Kasumi-1 (cell line): ENCODE results near the gene PRMT9.
A peak's percentile ranks its signal among the peaks of the same experiment; 100 is the strongest.

ENCODE experiments used
- DNase-seq, 2 experiments: peaks; one replicate each; lab custom pipeline; 2025; lab: John Stamatoyannopoulos, UW

PRMT9 gene

GRCh38 chr4:147678796-147679549 is 5.0 kb downstream of the PRMT9 start:
- no peak for DNase-seq

DNA sequence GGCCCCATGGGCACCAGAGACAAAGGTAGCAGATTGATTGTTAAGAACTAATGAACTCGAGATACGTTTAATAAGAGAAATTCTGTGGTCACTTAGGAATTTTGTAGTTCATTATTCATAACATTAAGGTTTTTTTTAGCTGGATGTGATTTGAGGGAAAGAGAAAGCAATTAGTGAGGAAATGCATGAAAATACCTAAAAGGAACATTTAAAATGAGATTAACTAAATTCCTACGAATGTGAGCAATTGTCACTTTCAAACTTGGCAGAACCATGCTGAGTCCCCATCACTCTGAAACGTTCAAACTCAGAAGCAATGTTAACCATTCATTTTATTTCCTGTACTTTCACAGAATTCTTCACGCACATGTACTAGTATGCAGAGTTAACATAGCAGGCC is 5.9 kb downstream of the PRMT9 start:
- DNase-seq, result no peak

GRCh38 chr4:147674496-147674895 is 9.5 kb downstream of the PRMT9 start:
- no peak for DNase-seq

DNA sequence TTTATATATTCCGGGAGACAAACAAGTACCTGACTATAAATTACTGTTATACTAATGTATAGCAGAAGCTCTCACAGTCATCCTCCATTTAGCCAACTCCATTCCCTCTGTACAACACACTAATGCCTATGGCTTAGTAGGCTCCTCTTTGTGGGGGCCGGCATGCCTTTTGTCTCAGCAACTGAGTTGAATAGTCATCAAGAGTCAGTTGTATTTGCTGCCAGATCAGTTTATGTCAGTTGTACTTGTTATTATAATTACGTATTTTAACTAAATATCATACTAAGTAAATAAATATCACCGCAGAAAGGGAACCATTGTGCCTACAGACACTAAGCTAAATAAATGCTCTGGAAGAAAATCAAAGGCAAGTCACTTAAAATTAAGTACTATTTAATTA is 9.9 kb downstream of the PRMT9 start:
- no peak for DNase-seq

GRCh38 chr4:147658501-147658900 is 25.5 kb downstream of the PRMT9 start:
- no peak for DNase-seq

GRCh38 chr4:147655639-147656038 is 28.3 kb downstream of the PRMT9 start:
- DNase-seq, result no peak

DNA sequence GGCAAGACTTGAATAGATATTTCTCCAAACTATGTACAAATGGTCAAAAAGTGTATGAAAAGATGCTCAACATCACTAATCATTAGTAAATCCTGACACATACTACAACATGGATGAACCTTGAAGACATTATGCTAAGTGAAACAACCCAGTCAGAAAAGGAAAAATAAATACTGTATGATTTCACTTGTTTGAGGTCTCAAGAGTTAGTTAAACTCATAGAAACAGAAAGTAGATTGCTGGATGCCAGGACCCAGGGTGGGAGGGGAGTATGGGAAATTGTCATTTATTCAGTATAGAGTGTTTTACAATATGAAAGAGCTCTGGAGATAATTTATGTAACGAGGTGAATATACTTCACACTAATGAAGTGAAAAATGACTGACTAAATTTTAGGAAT is 32.4 kb downstream of the PRMT9 start:
- DNase-seq, result no peak

DNA sequence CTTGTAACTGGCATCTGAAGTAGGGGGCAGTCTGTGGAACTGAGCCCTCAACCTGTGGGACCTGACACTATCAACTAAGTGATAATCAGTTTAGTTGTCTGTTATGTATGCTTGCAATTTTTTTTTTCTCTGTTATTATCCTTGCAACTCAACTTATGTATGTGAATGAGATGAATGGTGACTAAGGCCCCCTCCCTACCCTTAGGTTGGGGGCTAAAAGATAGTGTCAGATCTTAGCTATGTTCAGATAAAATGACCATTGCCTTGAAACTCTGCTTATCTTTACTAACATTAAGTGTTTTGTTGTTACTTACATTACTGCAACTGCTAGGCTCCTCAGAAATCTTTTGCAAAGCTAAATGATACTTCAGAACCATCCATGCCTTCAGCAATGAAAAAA is 35.3 kb downstream of the PRMT9 start:
- no peak for DNase-seq

DNA sequence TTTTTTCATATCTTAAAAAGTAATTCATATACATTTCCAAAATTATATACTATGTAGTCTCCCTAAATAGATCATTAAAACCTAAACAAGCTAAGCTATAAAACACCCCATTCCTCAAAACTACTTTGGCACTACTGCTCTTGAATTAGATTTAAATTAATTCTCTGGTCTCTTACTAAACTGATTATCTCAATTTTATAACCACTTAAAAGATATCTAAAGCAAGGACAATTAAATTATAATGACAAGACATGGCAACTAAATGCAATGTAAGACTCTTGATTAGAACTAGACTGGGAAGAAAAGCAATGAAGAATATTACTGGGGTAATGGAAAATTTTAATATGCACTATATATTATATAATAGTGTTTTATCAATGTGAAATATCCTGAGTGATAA is 38.9 kb downstream of the PRMT9 start:
- DNase-seq, result no peak

DNA sequence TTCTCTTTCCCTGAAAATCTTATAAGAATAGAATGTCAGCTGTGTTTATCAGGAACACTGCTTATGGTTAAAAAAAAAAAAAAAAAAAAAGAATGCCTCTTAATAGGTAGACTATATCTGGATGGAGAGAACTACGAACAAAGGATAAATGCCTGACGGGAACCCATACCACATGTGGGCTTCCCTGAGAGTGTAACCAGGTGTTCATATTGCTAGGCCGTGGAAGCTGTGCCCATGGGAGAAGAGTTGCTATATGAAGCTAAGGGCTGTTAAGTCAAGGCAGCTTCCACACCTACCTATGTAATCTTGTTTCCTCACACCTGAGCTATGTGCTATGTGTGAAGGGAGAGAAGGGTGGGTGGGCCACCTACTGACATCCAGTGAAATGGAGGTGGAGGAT is 39.5 kb downstream of the PRMT9 start:
- DNase-seq, result no peak

GRCh38 chr4:147643616-147644015 is 40.3 kb downstream of the PRMT9 start:
- no peak for DNase-seq

DNA sequence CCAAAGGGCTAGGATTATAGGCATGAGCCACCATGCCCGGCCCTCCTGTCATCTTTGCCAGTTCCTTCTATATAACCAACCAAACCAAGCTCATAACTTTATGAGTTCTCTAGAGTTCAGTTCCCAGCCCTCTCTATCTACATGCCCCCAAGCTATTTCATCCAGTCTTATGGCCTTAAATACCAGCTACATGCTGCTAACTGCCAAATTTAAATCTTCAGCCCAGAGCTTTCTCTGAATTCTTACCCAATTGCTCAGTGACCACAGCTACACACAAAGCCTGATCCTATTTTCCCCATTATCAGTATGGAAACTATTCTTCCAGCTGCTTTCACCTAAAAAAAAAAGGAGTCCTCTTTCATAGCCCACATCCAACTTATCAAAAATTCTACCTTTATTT is 43.6 kb downstream of the PRMT9 start:
- DNase-seq, result no peak

DNA sequence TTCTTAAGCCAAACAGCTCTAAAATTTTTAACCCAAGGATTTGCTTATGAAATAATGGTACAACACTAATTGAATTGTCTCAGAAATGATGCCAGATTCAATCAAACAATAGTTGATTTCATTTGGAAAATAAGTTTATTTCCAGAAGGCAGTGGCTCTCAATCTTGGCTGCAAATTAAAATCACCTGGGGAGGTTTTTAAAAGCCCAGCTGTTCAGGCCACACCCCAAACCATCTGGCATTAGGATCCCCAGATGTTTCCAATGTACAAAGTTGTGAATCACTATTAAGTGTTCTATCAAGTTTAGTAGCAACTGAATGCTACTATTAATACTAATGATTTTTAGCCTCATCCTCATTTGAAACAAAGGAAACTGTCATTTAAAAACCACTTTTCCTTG is 44.6 kb downstream of the PRMT9 start:
- DNase-seq, result no peak

DNA sequence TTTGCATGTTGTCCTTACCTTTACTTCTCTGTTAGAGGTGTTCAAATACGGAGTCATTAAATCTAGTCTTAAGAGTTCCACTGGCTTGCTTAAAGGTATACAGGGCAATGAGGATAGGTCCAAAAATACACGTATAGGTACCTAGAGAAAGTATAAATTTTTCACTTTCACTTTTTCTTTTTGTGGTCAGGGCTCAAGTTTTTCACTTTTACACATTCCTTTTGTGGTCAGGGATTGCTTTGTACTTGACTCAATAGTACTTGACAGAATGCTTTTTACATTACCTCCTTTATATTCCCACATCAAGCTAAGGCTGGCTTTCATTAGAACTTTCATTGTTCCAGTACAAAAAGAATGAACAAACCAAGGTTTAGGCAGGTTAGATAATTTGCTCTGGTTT is 45.0 kb downstream of the PRMT9 start:
- no peak for DNase-seq

DNA sequence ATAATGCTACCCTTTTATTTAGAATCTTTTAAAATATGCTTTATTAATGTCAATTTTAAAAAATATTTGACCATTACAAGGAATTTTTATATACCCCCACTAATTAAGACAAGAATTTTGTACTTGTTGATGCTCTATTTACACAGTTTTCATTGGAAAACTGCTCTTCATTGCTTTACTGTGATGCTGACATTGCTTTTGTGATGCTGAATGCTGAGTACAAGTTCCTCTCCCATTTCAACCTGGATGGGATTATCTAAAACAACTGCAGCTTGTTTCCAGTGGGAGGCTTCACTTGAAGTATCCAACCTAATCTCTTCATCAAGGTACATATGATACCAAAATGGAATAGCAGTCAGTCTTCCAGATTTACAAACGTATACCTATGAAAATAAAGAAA is 45.6 kb downstream of the PRMT9 start:
- no peak for DNase-seq

- no peak for DNase-seq
Measured at GRCh38 chr4:147635348-147635747, 48.6 kb downstream of the PRMT9 start.

GRCh38 chr4:147633643-147634042 is 50.3 kb downstream of the PRMT9 start:
- DNase-seq, result no peak

GRCh38 chr4:147633113-147633512 is 50.9 kb downstream of the PRMT9 start:
- no peak for DNase-seq

GRCh38 chr4:147629783-147630730 is 53.9 kb downstream of the PRMT9 start:
- DNase-seq, result no peak

DNA sequence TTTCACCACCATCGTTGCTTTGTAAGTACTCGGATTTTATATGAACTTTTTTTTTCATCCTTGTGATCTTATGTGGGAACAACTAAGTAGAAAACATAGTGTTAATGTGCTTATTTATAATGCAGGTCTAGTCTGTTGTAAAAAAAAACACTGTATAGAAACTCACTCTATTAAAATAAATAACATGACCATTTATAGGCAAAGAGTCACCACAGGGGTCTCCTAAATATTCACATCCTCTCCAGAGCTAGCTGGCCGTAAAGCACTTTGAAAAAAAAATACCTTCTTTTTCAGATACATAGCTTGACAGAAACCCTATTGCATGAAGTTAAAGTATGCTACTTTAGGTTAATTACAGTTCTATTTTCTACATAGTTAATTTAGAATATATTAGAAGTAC is 55.5 kb downstream of the PRMT9 start:
- no peak for DNase-seq

- no peak for DNase-seq
Measured at GRCh38 chr4:147626903-147627302, 57.1 kb downstream of the PRMT9 start.

DNA sequence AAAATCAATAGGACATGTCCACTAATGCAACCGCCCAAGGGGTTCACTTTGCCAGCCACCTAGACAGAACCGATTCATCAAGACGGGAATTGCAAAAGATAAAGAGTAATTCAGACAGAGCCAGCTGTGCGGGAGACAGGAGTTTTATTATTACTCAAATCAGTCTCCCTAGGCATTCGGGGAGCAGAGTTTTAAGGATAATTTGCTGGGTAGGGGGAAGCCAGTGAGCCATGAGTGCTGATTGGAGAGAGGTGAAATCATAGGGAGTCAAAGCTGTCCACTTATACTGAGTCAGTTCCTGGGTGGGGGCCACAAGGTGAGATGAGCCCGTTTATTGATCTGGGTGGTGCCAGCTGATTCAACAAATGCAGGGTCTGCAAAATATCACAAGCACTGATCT is 58.2 kb downstream of the PRMT9 start:
- no peak for DNase-seq

GRCh38 chr4:147620315-147620714 is 63.6 kb downstream of the PRMT9 start:
- peak; percentile 13 to 22 for DNase-seq
